ENCODE data around the gene HACD3. TPM values are rescaled to one million over a fixed set of nuclear protein-coding genes. Genes with fewer than 3 reads are reported as not detected.

Gene HACD3
- total and polyA plus RNA-seq, 2 of the 13 experiments (the other 11 are each of a cell fraction or from before 2014, with no cell fraction given) = 73.6 to 161 TPM

GRCh38 chr15:65610871-65611718 lies 80.8 kb downstream of the HACD3 start, which contains the start of gene INTS14 (continued):
- TF ChIP-seq ZFP91 (CRISPR knock-in tag; IDR thresholded peaks at IDR 0.05; ENCODE audit: borderline replicate concordance) (peak; percentile 96; the same call in 1 of the 2 replicates), STAT6 (CRISPR knock-in tag; IDR thresholded peaks at IDR 0.05; ENCODE audit: borderline replicate concordance) (peak; percentile 52; the same call in 1 of the 2 replicates), ZNF879 (CRISPR knock-in tag; IDR thresholded peaks at IDR 0.05) (0 out of 2 replicates have a peak, but pooled peaks have one; percentile 52), MYC (CRISPR knock-in tag; IDR thresholded peaks at IDR 0.05; ENCODE audit: borderline replicate concordance) (peak; percentile 94), HHEX (CRISPR knock-in tag; IDR thresholded peaks at IDR 0.05) (no peak), KAT8 (CRISPR knock-in tag; IDR thresholded peaks at IDR 0.05) (peak; percentile 99), ZNF230 (CRISPR knock-in tag; IDR thresholded peaks at IDR 0.05) (peak; percentile 86), ZNF225 (CRISPR knock-in tag; IDR thresholded peaks at IDR 0.05) (peak; percentile 78), ZNF883 (CRISPR knock-in tag; IDR thresholded peaks at IDR 0.05; ENCODE audit: not compliant biosample characterization) (no peak), SNAPC2 (CRISPR knock-in tag; IDR thresholded peaks at IDR 0.05) (0 out of 2 replicates have a peak, but pooled peaks have one; percentile 75), ZNF317 (CRISPR knock-in tag; IDR thresholded peaks at IDR 0.05) (peak; percentile 56; the same call in 1 of the 2 replicates), PRDM15 (CRISPR knock-in tag; IDR thresholded peaks at IDR 0.05) (no peak), PRMT3 (CRISPR knock-in tag; IDR thresholded peaks at IDR 0.05; ENCODE audit: borderline replicate concordance, low read depth) (no peak), POGZ (CRISPR knock-in tag; IDR thresholded peaks at IDR 0.05) (peak; percentile 98)
- TF ChIP-seq, protein P1, sequence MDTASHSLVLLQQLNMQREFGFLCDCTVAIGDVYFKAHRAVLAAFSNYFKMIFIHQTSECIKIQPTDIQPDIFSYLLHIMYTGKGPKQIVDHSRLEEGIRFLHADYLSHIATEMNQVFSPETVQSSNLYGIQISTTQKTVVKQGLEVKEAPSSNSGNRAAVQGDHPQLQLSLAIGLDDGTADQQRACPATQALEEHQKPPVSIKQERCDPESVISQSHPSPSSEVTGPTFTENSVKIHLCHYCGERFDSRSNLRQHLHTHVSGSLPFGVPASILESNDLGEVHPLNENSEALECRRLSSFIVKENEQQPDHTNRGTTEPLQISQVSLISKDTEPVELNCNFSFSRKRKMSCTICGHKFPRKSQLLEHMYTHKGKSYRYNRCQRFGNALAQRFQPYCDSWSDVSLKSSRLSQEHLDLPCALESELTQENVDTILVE (CRISPR knock-in tag; IDR thresholded peaks at IDR 0.05) = peak; percentile 94

All from HepG2 (cell line).